Naive thymus-derived CD4-positive, alpha-beta T cell (primary cell): ENCODE results near the gene ARHGAP6. TPM values are rescaled to one million over a fixed set of nuclear protein-coding genes. Genes with fewer than 3 reads are reported as not detected.
A peak's percentile ranks its signal among the peaks of the same experiment; 100 is the strongest.

Experiments used
- ATAC-seq: fragments of 150-1000 bp; cut with Tn5 transposase; 2 replicates; pipeline ENCODE4 v1.10.0; 2021; ENCODE audit warnings: mild to moderate bottlenecking, moderate library complexity
- CTCF ChIA-PET: fragments of 350-600 bp; sonication (Branson Sonifier 250); formaldehyde crosslinking; loops from one replicate; lab custom pipeline; 2021; ENCODE audit warnings: antibody characterized with exemption; lab: Charles Lee
- POLR2A ChIA-PET: fragments of 350-600 bp; sonication (Branson Sonifier 250); formaldehyde crosslinking; loops from one replicate; lab custom pipeline; 2021; ENCODE audit warnings: antibody characterized with exemption, inconsistent platforms; lab: Charles Lee
- DNase-seq, 9 donors: peaks; one replicate each; pipeline versions ENCODE4 v3.0.0 to v3.0.0-alpha.2; 2020 to 2022; ENCODE audit warnings: mixed read lengths in 1 of 9
- H3K27ac ChIP-seq: one replicate; pipeline ENCODE4 v1.7.0; 2013; ENCODE audit warnings: mild to moderate bottlenecking, low read depth, low read length, moderate library complexity
- H3K27me3 ChIP-seq, 2 donors: one replicate each; pipeline ENCODE4 v1.7.0; 2013; ENCODE audit warnings: low read length in 2 of 2, mild to moderate bottlenecking in 2 of 2, moderate library complexity in 2 of 2; ENCODE audit not compliant: control insufficient read depth in 2 of 2, insufficient read depth in 2 of 2
- H3K36me3 ChIP-seq, 3 experiments: 1 replicate in 2 of 3; 2 replicates in 1 of 3; pipeline ENCODE4 v1.7.0; 2013; ENCODE audit warnings: low read length in 3 of 3, mild to moderate bottlenecking in 3 of 3, moderate library complexity in 1 of 3; ENCODE audit not compliant: insufficient read depth in 3 of 3, control insufficient read depth in 2 of 3
- H3K4me1 ChIP-seq, 2 donors: one replicate each; pipeline ENCODE4 v1.7.0; 2013; ENCODE audit warnings: low read length in 2 of 2, mild to moderate bottlenecking in 2 of 2, moderate library complexity in 1 of 2; ENCODE audit not compliant: control insufficient read depth in 2 of 2, insufficient read depth in 2 of 2
- H3K4me3 ChIP-seq: 2 replicates; pipeline ENCODE4 v1.7.0; 2013; ENCODE audit warnings: mild to moderate bottlenecking, low read length
- H3K9me3 ChIP-seq, 3 experiments: 1 replicate in 2 of 3; 2 replicates in 1 of 3; pipeline ENCODE4 v1.7.0; 2013; ENCODE audit warnings: low read length in 3 of 3; ENCODE audit not compliant: control insufficient read depth in 2 of 3
- H3K27ac Mint-ChIP-seq, 9 donors: one replicate each; pipeline ENCODE4 v1.8.0; 2020 to 2022; ENCODE audit warnings: mixed read lengths in 9 of 9, mild to moderate bottlenecking in 8 of 9, moderate library complexity in 5 of 9, inconsistent platforms in 2 of 9
- H3K27me3 Mint-ChIP-seq, 5 donors: one replicate each; pipeline ENCODE4 v1.8.0; 2021 to 2022; ENCODE audit warnings: mixed read lengths in 5 of 5, mild to moderate bottlenecking in 1 of 5
- H3K36me3 Mint-ChIP-seq, 5 donors: one replicate each; pipeline ENCODE4 v1.8.0; 2020 to 2022; ENCODE audit warnings: mixed read lengths in 5 of 5, mild to moderate bottlenecking in 3 of 5, inconsistent platforms in 1 of 5
- H3K4me1 Mint-ChIP-seq, 7 donors: one replicate each; pipeline ENCODE4 v1.8.0; 2020 to 2022; ENCODE audit warnings: mixed read lengths in 7 of 7, mild to moderate bottlenecking in 3 of 7, inconsistent platforms in 1 of 7
- H3K4me3 Mint-ChIP-seq, 10 donors: one replicate each; pipeline ENCODE4 v1.8.0; 2020 to 2022; ENCODE audit warnings: mild to moderate bottlenecking in 10 of 10, mixed read lengths in 10 of 10, moderate library complexity in 6 of 10, inconsistent platforms in 2 of 10
- H3K9me3 Mint-ChIP-seq, 11 donors: one replicate each; pipeline ENCODE4 v1.8.0; 2020 to 2022; ENCODE audit warnings: mixed read lengths in 11 of 11, mild to moderate bottlenecking in 4 of 11, inconsistent platforms in 1 of 11, moderate library complexity in 1 of 11
- intact Hi-C, 2 donors: fragments of 100-400 bp; cut with micrococcal nuclease; formaldehyde crosslinking; loops; one replicate each; pipeline ENCODE4 v1.15.1; 2023
- polyA plus RNA-seq, 2 donors: library from polyadenylated mRNA; unstranded; fragments of 300-500 nt; fragmentation: Illumina TruSeq; gene quantifications; one replicate each; pipeline ENCODE4 v1.2.3, GENCODE V29; 2021
- total RNA-seq, 6 experiments: library from RNA in 5 of 6; stranded (reverse) in 5 of 6; gene quantifications; 1 replicate in 5 of 6; 2 replicates in 1 of 6; pipeline ENCODE4 v1.2.3 and lab custom pipeline; 2021 to 2026

The ARHGAP6 gene
- total and polyA plus RNA-seq, 7 experiments from 2014 or later, result 0.11 to 0.83 TPM; not detected in 5

DNA sequence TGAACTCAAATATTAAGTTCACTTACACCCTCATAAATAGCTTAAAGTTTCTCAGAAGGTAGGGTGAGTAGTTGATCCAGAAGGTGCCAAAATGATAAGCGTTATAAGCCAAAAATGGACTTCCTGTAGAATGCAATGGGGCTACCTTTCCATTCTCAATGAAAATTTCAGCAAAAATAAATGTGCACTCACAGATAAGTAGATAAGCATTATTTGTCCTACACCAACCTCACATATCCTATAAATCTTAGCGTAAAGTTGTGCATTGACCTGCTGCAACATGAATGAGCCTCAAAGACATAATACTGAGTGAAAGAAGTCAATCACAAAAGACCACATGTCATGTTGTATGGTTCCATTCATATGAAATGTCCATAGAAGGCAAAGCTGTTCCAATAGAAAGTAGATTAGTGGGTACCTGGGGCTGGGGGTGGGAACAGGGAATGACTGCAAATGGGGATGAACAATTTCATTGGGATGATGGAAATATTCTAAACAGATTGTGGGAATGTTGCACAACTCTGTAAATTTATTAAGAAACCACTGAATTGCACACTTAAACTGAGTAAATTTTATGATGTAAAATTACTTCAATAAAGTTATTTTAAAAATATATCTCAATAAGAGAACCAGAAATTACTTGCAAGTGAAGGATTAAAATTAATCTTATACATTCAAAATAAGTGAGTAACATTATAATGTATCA lies 271.6 kb downstream of the ARHGAP6 start:
- intact Hi-C loops, result no loop called here
- Histone ChIP-seq H3K27ac (no peak overlapping the region), H3K4me3 (no peak overlapping the region), H3K27me3 (no peaks in the 10 kb centered on the region), H3K4me1 (no peaks in the 10 kb centered on the region), H3K36me3 (no peaks in the 10 kb centered on the region), H3K9me3 (no peaks in the 10 kb centered on the region)
- Mint-ChIP-seq H3K36me3 (no peaks in the 10 kb centered on the region), H3K4me3 (no peak overlapping the region), H3K4me1 (no peaks in the 10 kb centered on the region), H3K9me3 (peaks cover 0 to 6% (median 0%) of the 10 kb centered on the region in 11 donors), H3K27ac (no peak overlapping the region), H3K27me3 (peaks cover 0 to 2% (median 0%) of the 10 kb centered on the region in 5 donors)
- DNase-seq (no peak), ATAC-seq (no peak)
- ChIA-PET CTCF (no interaction called here), POLR2A (no interaction called here)

DNA sequence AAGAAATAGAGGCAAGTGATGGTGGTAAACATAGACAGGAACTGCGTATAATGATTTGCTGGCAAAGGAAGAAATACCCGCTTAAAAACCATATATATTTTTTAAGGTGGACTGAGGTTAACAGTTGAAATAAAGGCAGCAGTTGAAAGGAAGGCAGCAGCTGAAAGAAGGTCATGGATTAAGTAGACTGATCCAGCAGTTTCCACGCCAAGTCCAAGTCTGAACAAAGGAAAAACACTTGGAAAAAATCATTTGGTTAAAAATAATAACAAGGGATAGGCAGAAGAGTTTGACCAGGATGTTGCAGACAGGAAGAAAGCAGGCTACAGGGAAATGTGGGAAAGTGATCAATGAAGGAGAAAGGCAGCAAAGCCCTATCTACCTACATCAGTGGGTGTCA lies 278.9 kb downstream of the ARHGAP6 start:
- POLR2A ChIA-PET, result no interaction called here
- Histone ChIP-seq H3K4me1 (no peaks in the 10 kb centered on the region), H3K4me3 (no peak overlapping the region), H3K36me3 (no peaks in the 10 kb centered on the region), H3K9me3 (no peaks in the 10 kb centered on the region), H3K27ac (no peak overlapping the region), H3K27me3 (no peaks in the 10 kb centered on the region)
- no peak overlapping the region for H3K27ac Mint-ChIP-seq
- no peak overlapping the region for H3K4me3 Mint-ChIP-seq
- ATAC-seq (no peak), DNase-seq (no peak)
- CTCF ChIA-PET, result no interaction called here
- peaks cover 0 to 5% (median 2%) of the 10 kb centered on the region in 5 donors for H3K27me3 Mint-ChIP-seq
- intact Hi-C loops, result no loop called here
- no peaks in the 10 kb centered on the region for H3K4me1 Mint-ChIP-seq
- no peaks in the 10 kb centered on the region for H3K36me3 Mint-ChIP-seq
- peaks cover 0 to 10% (median 0%) of the 10 kb centered on the region in 11 donors for H3K9me3 Mint-ChIP-seq

DNA sequence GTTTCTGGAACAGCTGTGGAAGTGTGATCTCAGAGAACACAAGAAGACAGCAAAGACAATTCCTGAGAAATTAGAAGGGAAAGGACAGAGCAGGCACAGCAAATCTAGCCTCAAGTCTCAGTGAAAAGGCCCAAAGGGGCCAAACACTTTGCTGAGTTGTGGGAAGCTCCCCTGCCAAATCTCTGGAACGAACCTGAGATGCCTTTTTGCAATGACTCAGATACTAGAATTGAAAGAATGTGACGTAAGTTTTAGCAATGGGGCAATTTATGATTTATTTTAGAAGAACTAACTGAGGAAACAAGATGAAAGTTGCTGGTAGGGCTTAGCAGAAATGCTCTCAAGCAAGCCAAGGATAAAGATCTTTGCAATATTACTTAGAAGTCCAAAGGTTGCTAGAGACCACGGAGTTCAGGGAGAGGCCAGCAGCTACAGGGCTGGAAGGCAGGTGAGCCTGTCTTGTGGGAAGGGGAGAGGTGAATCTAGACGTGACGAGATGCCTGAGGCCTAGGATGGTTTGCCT lies 279.7 kb downstream of the ARHGAP6 start:
- Mint-ChIP-seq H3K36me3 (no peaks in the 10 kb centered on the region), H3K4me1 (no peaks in the 10 kb centered on the region), H3K27ac (no peak overlapping the region), H3K4me3 (no peak overlapping the region), H3K9me3 (peaks cover 0 to 10% (median 0%) of the 10 kb centered on the region in 11 donors), H3K27me3 (peaks cover 0 to 5% (median 3%) of the 10 kb centered on the region in 5 donors)
- Histone ChIP-seq H3K4me1 (no peaks in the 10 kb centered on the region), H3K27ac (no peak overlapping the region), H3K27me3 (no peaks in the 10 kb centered on the region), H3K9me3 (no peaks in the 10 kb centered on the region), H3K36me3 (no peaks in the 10 kb centered on the region), H3K4me3 (no peak overlapping the region)
- ChIA-PET POLR2A (no interaction called here), CTCF (no interaction called here)
- intact Hi-C loops, result no loop called here
- DNase-seq (no peak), ATAC-seq (no peak)

DNA sequence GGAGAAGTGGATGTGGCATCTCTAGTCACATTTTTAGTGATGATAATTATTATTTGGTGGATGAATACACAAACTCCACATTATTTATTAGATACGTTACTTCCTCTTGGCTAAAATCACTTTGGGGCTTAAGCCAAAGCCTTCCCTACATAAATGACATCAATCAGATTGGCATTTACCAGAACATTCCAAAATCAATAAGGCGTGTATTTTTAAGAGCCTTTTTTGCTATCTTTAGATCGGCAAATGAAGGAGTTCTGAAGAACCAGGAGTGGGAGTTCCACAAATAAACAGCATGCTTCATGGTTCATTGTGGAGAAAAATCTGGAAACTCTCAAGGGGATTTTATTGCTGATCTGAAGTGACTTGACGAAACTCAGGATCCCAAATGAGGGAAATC lies 282.8 kb downstream of the ARHGAP6 start:
- no peak overlapping the region for H3K4me3 ChIP-seq
- Mint-ChIP-seq H3K27me3 (peaks cover 0 to 4% (median 3%) of the 10 kb centered on the region in 5 donors), H3K4me1 (no peaks in the 10 kb centered on the region), H3K36me3 (no peaks in the 10 kb centered on the region), H3K9me3 (peaks cover 0 to 3% (median 0%) of the 10 kb centered on the region in 11 donors), H3K27ac (no peak overlapping the region), H3K4me3 (no peak overlapping the region)
- no peaks in the 10 kb centered on the region for H3K36me3 ChIP-seq
- ATAC-seq, result no peak
- no peak overlapping the region for H3K27ac ChIP-seq
- no peaks in the 10 kb centered on the region for H3K4me1 ChIP-seq
- intact Hi-C loops, result no loop called here
- DNase-seq, result no peak
- CTCF ChIA-PET, result no interaction called here
- H3K9me3 ChIP-seq, result no peaks in the 10 kb centered on the region
- POLR2A ChIA-PET, result no interaction called here
- H3K27me3 ChIP-seq, result no peaks in the 10 kb centered on the region

DNA sequence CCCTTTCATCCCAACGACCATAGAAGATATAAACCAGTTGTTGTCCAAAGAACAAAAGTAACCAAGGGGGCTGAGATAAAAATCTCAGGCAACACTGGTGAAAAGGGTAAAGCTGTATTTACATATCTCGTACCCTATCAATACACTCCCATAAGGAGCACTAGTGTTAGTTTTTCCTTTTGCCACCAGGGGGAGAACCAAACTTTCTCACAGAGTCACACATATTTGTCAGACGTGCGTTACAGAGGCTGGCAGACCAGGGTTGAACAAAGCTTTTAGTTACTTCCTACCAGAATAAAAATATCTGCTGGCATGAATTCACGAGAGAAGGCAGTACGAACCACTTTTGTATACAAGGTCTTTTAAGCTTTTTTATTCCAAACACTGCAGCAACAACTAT lies 284.3 kb downstream of the ARHGAP6 start:
- Histone ChIP-seq H3K27me3 (no peaks in the 10 kb centered on the region), H3K4me3 (no peak overlapping the region), H3K27ac (no peak overlapping the region), H3K4me1 (no peaks in the 10 kb centered on the region), H3K36me3 (no peaks in the 10 kb centered on the region), H3K9me3 (no peaks in the 10 kb centered on the region)
- H3K4me1 Mint-ChIP-seq, result no peaks in the 10 kb centered on the region
- H3K27me3 Mint-ChIP-seq, result peaks cover 0 to 4% (median 3%) of the 10 kb centered on the region in 5 donors
- intact Hi-C loops, result no loop called here
- CTCF ChIA-PET, result no interaction called here
- no peak overlapping the region for H3K27ac Mint-ChIP-seq
- peak; percentile 53 for ATAC-seq
- peak in 3 of 9 donors; percentile 0 to 2 (median 1) for DNase-seq
- H3K9me3 Mint-ChIP-seq, result peaks cover 0 to 3% (median 0%) of the 10 kb centered on the region in 11 donors
- no peak overlapping the region for H3K4me3 Mint-ChIP-seq
- POLR2A ChIA-PET, result no interaction called here
- H3K36me3 Mint-ChIP-seq, result no peaks in the 10 kb centered on the region

DNA sequence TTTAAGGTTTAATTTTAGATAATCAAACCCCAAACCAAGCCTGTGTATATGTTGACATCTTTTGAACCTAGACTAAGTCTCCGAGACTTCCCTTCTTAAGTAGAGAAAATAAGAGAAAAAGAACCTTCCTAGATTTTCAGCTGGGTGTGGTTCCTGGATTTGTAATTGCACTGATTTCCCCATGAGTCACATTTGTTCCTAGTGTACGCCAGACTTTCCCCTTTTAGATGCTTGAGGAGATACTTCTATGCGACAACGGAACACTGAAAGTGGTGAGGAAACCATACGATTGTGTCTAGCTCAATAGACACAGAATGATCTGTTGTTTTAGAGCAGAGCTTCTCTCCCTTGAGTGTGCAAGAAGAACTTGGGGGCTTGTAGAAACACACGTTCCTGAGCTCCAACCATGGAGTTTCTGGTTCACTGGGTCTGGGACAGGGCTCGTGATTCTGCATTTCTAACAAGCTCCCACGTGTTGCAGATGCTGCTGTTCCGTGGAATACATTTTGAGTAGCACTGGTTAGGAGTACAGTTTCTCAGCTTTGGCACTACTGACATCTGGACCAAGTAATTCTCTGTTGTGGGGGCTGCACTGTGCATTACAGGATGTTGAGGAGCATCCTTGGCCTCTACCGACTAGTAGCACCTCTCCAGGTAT lies 285.4 kb downstream of the ARHGAP6 start:
- POLR2A ChIA-PET, result no interaction called here
- DNase-seq, result no peak
- Histone ChIP-seq H3K36me3 (no peaks in the 10 kb centered on the region), H3K4me3 (no peak overlapping the region), H3K27ac (no peak overlapping the region), H3K27me3 (no peaks in the 10 kb centered on the region), H3K4me1 (no peaks in the 10 kb centered on the region), H3K9me3 (no peaks in the 10 kb centered on the region)
- no peak overlapping the region for H3K27ac Mint-ChIP-seq
- H3K4me1 Mint-ChIP-seq, result no peaks in the 10 kb centered on the region
- intact Hi-C loops, result no loop called here
- CTCF ChIA-PET, result no interaction called here
- peaks cover 0 to 4% (median 0%) of the 10 kb centered on the region in 11 donors for H3K9me3 Mint-ChIP-seq
- peaks cover 0 to 8% (median 3%) of the 10 kb centered on the region in 5 donors for H3K27me3 Mint-ChIP-seq
- H3K4me3 Mint-ChIP-seq, result no peak overlapping the region
- H3K36me3 Mint-ChIP-seq, result no peaks in the 10 kb centered on the region
- no peak for ATAC-seq
